Activated CD4-positive, CD25-positive, alpha-beta regulatory T cell treated with anti-CD3 and anti-CD28 coated beads, Interleukin-2, amount 50 U/mL, for 72 hours (primary cell): ENCODE results near the gene SARDH.

Experiments used
- DNase-seq: peaks from one replicate; pipeline ENCODE4 v3.0.0; 2021

SARDH gene

DNA sequence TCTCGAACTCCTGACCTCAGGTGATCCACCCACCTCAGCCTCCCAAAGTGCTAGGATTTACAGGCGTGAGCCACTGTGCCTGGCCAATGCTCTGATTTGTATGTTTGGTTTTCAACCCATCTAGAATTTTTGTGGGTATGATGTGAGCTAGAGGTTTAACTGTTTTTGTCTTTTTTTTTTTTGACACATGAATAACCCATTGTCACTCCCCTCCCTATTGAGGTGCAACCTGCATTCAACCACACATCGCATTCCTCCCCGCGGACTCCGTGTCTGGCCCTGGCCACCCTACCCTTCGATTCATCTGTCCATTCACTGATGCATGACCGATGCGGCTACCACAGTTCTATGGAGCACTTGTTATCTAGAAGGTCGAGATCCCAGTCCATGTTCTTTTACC lies 119.4 kb downstream of the SARDH start:
- no peak for DNase-seq

DNA sequence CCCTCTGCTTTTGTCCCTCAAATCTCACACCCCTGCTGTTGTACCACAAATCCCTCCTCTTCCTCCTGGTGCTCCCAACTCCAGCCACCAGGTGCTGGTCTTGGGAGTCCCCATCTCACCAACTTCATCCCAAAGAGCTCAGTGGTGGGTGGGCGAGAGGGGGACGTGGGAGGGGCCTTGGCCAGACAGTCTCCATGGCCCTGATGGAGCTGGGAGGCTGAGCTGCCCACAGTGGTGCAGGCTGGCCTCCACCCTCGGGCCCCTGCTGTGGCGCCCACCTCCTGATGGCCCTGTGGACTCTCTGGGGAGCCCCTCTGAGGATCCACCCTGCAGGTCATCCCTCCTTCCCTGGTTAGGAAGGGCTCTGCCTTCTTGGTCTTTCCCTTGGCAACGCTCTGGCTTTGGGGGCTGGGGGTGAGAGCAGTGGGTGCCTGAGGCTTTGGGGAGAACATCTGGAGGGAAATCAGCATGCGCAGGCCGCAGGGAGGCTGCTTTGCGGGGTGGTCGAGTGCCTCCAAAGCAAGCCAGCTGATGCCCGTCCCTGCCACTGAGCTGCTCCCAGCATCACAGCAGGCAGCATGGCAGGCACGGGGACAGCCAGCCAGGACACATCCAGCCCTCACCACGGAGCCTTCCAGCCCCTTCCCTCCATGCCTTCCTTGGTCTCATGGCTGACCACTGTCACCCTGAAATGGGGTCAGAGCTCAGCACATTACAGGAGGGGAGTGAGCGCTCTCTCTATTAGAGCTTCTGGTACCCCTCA lies 121.3 kb downstream of the SARDH start:
- DNase-seq = no peak

DNA sequence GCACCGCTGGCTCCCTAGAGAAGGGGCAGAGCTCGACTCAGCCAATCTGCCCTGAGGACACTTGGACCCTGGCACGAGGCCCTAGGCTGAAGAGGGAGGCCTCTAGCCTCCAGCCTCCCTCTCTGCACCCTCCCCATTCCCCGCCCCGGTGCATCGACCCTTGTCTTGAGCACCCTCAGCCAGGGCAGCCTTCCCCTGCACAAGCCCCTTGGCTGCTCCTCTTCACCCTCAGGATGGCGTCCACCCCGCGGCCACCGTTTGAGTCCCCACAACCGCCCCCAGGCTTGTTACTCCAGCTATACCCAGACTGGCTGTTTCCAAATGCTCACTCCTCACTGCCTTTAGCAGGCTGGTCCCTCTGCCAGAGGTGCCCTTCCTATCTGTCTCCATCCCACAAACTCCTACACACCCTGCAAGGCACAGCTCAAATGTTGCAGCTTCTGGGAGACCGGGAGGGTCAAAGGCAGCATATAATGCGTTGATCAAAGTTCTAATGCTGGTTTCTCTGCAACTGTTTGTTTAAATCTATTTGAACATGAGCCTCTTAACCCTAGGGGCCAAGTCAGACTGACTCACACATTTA lies 122.5 kb downstream of the SARDH start:
- DNase-seq = no peak

DNA sequence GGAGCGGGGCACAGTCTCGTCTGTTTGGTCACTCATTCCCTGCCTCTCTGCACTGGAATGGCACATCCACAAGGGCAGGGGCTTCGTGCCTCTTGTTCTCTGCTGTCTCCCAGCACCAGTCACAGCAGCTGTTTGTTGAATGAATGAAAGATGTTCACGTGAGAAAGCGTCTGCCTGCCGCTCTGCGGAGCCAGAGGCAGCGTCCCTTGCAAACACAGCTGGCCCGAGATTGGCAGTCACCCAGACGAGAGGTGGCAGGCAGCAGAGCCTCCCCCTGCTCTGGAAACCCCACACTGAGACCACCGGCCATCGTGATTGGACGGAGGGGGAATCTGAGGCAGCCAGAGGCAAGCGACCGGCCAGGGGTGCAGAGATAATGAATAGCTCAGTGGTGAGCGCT lies 123.0 kb downstream of the SARDH start:
- DNase-seq = no peak

DNA sequence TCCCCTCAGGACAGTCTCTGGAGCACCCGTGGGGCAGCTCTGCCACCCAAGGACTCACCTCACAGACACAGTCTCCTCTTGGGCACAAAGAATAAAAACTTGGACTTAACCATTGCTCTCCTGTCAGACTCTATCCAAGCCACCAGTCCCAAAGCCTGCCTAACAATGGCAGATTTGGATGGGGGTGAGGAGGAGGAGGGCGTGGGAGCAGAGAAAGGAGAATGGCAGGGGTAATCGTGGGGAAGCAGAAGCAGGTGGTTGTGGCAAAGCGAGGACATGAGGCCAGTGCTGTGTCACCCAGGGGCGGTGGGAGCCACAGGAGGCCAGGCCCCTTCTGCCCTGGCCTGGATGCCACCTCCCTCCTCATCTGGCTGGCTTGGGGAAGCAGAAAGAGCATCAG lies 123.5 kb downstream of the SARDH start:
- DNase-seq = no peak

DNA sequence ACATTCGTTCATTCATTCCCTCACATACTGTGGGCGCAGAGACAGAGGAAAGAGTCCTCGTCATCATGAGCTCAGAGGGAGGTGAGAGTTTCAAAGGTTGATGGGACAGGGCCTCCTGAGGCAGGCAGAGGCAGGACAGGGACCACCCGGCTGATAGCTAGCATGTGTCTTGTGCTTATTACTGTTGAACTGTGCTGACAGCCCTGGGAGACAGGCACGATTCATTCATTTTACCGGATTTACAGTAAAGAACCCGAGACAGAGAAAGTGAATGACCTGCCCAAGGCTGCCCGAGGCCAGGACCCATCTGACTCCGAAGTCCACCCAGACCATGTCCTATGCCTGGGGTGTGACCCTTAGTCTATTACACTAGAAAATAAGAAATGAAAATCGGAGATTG lies 124.1 kb downstream of the SARDH start:
- DNase-seq = no peak
